Measurements from ENCODE around the gene CDC42BPA. TPM values are rescaled to one million over a fixed set of nuclear protein-coding genes. Genes with fewer than 3 reads are reported as not detected.

CDC42BPA gene
- polyA plus RNA-seq, 1 donor from 2014 or later = 22.9 TPM

- H3K79me2 ChIP-seq (replicated peaks; ENCODE audit: insufficient read depth, low read length) = no peaks in the 10 kb centered on the region
- H4K20me1 ChIP-seq (ENCODE audit: insufficient read depth) = no peaks in the 10 kb centered on the region
- no peaks in the 10 kb centered on the region for H3K9me3 ChIP-seq (ENCODE audit: low read length)
- H3K4me3 ChIP-seq (ENCODE audit: low read length) = no peak overlapping the region
- H3K27ac ChIP-seq (ENCODE audit: low read length) = no peak overlapping the region
- no peak overlapping the region for H3K9ac ChIP-seq (ENCODE audit: low read length)
- H2AFZ ChIP-seq (ENCODE audit: low read depth, low read length) = no peak overlapping the region
- no peaks in the 10 kb centered on the region for H3F3A ChIP-seq (ENCODE audit: insufficient read depth, low read length, poor library complexity, severe bottlenecking)
- H3K36me3 ChIP-seq (ENCODE audit: insufficient read depth, low read length) = no peaks in the 10 kb centered on the region
- TF ChIP-seq, protein P1, sequence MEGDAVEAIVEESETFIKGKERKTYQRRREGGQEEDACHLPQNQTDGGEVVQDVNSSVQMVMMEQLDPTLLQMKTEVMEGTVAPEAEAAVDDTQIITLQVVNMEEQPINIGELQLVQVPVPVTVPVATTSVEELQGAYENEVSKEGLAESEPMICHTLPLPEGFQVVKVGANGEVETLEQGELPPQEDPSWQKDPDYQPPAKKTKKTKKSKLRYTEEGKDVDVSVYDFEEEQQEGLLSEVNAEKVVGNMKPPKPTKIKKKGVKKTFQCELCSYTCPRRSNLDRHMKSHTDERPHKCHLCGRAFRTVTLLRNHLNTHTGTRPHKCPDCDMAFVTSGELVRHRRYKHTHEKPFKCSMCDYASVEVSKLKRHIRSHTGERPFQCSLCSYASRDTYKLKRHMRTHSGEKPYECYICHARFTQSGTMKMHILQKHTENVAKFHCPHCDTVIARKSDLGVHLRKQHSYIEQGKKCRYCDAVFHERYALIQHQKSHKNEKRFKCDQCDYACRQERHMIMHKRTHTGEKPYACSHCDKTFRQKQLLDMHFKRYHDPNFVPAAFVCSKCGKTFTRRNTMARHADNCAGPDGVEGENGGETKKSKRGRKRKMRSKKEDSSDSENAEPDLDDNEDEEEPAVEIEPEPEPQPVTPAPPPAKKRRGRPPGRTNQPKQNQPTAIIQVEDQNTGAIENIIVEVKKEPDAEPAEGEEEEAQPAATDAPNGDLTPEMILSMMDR (IDR thresholded peaks at IDR 0.05; ENCODE audit: poor library complexity, severe bottlenecking) = no peak
- TF ChIP-seq, protein P2, sequence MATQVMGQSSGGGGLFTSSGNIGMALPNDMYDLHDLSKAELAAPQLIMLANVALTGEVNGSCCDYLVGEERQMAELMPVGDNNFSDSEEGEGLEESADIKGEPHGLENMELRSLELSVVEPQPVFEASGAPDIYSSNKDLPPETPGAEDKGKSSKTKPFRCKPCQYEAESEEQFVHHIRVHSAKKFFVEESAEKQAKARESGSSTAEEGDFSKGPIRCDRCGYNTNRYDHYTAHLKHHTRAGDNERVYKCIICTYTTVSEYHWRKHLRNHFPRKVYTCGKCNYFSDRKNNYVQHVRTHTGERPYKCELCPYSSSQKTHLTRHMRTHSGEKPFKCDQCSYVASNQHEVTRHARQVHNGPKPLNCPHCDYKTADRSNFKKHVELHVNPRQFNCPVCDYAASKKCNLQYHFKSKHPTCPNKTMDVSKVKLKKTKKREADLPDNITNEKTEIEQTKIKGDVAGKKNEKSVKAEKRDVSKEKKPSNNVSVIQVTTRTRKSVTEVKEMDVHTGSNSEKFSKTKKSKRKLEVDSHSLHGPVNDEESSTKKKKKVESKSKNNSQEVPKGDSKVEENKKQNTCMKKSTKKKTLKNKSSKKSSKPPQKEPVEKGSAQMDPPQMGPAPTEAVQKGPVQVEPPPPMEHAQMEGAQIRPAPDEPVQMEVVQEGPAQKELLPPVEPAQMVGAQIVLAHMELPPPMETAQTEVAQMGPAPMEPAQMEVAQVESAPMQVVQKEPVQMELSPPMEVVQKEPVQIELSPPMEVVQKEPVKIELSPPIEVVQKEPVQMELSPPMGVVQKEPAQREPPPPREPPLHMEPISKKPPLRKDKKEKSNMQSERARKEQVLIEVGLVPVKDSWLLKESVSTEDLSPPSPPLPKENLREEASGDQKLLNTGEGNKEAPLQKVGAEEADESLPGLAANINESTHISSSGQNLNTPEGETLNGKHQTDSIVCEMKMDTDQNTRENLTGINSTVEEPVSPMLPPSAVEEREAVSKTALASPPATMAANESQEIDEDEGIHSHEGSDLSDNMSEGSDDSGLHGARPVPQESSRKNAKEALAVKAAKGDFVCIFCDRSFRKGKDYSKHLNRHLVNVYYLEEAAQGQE (IDR thresholded peaks at IDR 0.05; ENCODE audit: borderline replicate concordance) = no peak
- TF ChIP-seq RAD21 (conservative IDR thresholded peaks at IDR 0.05) (no peak), POLR2AphosphoS5 (IDR thresholded peaks at IDR 0.05) (no peak)
- no peaks in the 10 kb centered on the region for H3K27me3 ChIP-seq (ENCODE audit: insufficient read depth, low read depth, low read length)
- no peaks in the 10 kb centered on the region for H3K9me2 ChIP-seq (ENCODE audit: insufficient read depth, low read length)
- H3K4me2 ChIP-seq (ENCODE audit: low read length) = no peak overlapping the region
Observed at GRCh38 chr1:227120826-227121225, 197.5 kb downstream of the CDC42BPA start.

GRCh38 chr1:227112538-227112937 is 205.8 kb downstream of the CDC42BPA start:
- TF ChIP-seq EZH2 (IDR thresholded peaks at IDR 0.05; ENCODE audit: borderline replicate concordance, insufficient read depth, low read length, poor library complexity, severe bottlenecking) = no peak
- no peak for TF ChIP-seq RAD21 (conservative IDR thresholded peaks at IDR 0.05)
- TF ChIP-seq EP300 (conservative IDR thresholded peaks at IDR 0.05; ENCODE audit: poor library complexity, severe bottlenecking) = no peak
- TF ChIP-seq POLR2AphosphoS5 (IDR thresholded peaks at IDR 0.05) = no peak
- TF ChIP-seq SMC3 (conservative IDR thresholded peaks at IDR 0.05; ENCODE audit: poor library complexity) = no peak
- no peak for TF ChIP-seq MXI1 (conservative IDR thresholded peaks at IDR 0.05; ENCODE audit: poor library complexity, severe bottlenecking)
- TF ChIP-seq, protein P1 (IDR thresholded peaks at IDR 0.05; ENCODE audit: poor library complexity, severe bottlenecking) = no peak
- no peak for TF ChIP-seq TAF1 (IDR thresholded peaks at IDR 0.05; ENCODE audit: low read depth)
- TF ChIP-seq, protein P2 (IDR thresholded peaks at IDR 0.05; ENCODE audit: borderline replicate concordance) = no peak
- Histone ChIP-seq H3K9me3 (ENCODE audit: low read length) (no peaks in the 10 kb centered on the region), H3F3A (ENCODE audit: insufficient read depth, low read length, poor library complexity, severe bottlenecking) (no peaks in the 10 kb centered on the region), H3K9me2 (ENCODE audit: insufficient read depth, low read length) (no peaks in the 10 kb centered on the region), H3K9ac (ENCODE audit: low read length) (no peak overlapping the region), H3K36me3 (ENCODE audit: insufficient read depth, low read length) (no peaks in the 10 kb centered on the region), H3K4me3 (ENCODE audit: low read length) (no peak overlapping the region), H4K20me1 (ENCODE audit: insufficient read depth) (no peaks in the 10 kb centered on the region), H2AFZ (ENCODE audit: low read depth, low read length) (no peak overlapping the region), H3K79me2 (replicated peaks; ENCODE audit: insufficient read depth, low read length) (no peaks in the 10 kb centered on the region), H3K27me3 (ENCODE audit: insufficient read depth, low read depth, low read length) (no peaks in the 10 kb centered on the region), H3K27ac (ENCODE audit: low read length) (no peak overlapping the region), H3K4me2 (ENCODE audit: low read length) (no peak overlapping the region)
